Activated CD4-positive, CD25-positive, alpha-beta regulatory T cell treated with anti-CD3 and anti-CD28 coated beads, Interleukin-2, amount 50 U/mL, for 24 hours (primary cell): ENCODE data around the gene C21orf58.

ENCODE experiments used
- ATAC-seq, 2 donors: fragments of 150-1000 bp; cut with Tn5 transposase; one replicate each; pipeline ENCODE4 v1.10.0; 2021; ENCODE audit warnings: mild to moderate bottlenecking in 1 of 2, moderate library complexity in 1 of 2

Gene C21orf58

GRCh38 chr21:46254208-46254975, 69.3 kb downstream of the C21orf58 start:
- no peak for ATAC-seq

GRCh38 chr21:46253610-46254124, 70.0 kb downstream of the C21orf58 start:
- ATAC-seq = peak; percentile 91 to 93

GRCh38 chr21:46252840-46253239, 70.8 kb downstream of the C21orf58 start:
- ATAC-seq = no peak
